Ovary (tissue), 3 donors: ENCODE data around the gene SAG.

Experiments
- EP300 ChIP-seq: sonication (generic); formaldehyde crosslinking; IDR thresholded peaks from one replicate; pipeline ENCODE4 v1.6.1; 2017; ENCODE audit warnings: antibody characterized with exemption
- POLR2A ChIP-seq: fragments of 450-650 bp; IDR thresholded peaks from one replicate; pipeline ENCODE4 v1.6.1; 2017; ENCODE audit warnings: antibody characterized with exemption, mild to moderate bottlenecking, moderate library complexity
- TF ChIP-seq, protein P1 (sequence below), 3 donors: fragments of 450-650 bp in 2 of 3; fragments of 200-600 bp in 1 of 3; IDR thresholded peaks; one replicate each; pipeline versions ENCODE4 v1.5.1 to v1.8.0; 2016 to 2022; ENCODE audit warnings: antibody characterized with exemption in 3 of 3, mild to moderate bottlenecking in 1 of 3
- donor health status: DM: no; HTN: no; CAD: no.

DNA sequence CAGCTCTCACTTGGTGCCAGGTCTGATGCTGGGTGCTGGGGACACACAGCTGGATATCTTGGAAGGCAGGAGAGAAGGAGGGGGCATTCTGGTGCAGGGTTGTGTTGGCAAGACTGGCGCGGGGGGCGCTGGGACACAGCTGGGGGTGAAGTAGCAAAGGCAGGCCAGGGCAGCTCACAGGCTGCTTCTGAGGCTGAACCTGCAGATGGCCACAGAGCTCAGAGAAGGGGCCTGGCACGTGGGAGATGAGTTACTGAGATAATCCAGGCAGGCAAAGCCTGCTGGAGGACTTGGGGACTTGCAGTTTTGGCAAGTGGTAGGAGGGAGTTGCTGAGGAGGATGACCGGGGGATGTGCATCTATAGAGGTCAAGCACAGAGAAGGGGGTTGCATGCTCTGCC lies 30.4 kb downstream of the SAG start:
- TF ChIP-seq, protein P1, sequence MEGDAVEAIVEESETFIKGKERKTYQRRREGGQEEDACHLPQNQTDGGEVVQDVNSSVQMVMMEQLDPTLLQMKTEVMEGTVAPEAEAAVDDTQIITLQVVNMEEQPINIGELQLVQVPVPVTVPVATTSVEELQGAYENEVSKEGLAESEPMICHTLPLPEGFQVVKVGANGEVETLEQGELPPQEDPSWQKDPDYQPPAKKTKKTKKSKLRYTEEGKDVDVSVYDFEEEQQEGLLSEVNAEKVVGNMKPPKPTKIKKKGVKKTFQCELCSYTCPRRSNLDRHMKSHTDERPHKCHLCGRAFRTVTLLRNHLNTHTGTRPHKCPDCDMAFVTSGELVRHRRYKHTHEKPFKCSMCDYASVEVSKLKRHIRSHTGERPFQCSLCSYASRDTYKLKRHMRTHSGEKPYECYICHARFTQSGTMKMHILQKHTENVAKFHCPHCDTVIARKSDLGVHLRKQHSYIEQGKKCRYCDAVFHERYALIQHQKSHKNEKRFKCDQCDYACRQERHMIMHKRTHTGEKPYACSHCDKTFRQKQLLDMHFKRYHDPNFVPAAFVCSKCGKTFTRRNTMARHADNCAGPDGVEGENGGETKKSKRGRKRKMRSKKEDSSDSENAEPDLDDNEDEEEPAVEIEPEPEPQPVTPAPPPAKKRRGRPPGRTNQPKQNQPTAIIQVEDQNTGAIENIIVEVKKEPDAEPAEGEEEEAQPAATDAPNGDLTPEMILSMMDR (IDR thresholded peaks at IDR 0.05): no peak
- TF ChIP-seq POLR2A (no peak), EP300 (no peak)
